ENCODE data around the gene CD55.
A peak's percentile ranks its signal among the peaks of the same experiment; 100 is the strongest.
"Not testable (repeated sequence)": the region's sequence is repeated elsewhere in the genome, so short reads cannot be mapped to it uniquely, and the experiment has no call there.

Gene CD55

DNA sequence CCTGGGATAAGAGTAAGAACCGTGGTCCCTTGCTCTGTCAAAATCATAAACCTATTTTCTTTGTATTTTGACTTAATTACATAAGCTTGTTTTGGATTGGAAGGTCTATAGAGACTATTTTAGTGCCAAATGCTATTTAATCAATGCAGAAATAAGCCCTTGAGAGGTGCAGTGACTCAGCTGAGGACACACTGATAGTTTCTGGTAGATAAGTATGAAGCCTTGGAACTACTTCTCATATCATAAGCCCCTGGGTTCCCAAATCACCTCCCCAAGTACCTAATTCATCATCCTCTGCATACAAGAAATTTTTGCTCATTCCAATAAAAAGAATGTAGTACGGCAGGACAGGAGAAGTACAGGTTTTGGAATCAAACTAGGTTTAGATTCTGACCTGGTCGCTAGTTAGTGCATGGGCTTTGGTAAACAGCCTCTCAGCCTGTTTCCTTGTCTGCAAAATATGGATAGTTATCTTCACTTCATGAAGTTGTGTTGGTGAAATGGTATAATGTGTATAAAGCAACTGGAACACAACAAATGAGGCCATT is 3.3 kb upstream of the CD55 start:
- TF ChIP-seq, protein P1, sequence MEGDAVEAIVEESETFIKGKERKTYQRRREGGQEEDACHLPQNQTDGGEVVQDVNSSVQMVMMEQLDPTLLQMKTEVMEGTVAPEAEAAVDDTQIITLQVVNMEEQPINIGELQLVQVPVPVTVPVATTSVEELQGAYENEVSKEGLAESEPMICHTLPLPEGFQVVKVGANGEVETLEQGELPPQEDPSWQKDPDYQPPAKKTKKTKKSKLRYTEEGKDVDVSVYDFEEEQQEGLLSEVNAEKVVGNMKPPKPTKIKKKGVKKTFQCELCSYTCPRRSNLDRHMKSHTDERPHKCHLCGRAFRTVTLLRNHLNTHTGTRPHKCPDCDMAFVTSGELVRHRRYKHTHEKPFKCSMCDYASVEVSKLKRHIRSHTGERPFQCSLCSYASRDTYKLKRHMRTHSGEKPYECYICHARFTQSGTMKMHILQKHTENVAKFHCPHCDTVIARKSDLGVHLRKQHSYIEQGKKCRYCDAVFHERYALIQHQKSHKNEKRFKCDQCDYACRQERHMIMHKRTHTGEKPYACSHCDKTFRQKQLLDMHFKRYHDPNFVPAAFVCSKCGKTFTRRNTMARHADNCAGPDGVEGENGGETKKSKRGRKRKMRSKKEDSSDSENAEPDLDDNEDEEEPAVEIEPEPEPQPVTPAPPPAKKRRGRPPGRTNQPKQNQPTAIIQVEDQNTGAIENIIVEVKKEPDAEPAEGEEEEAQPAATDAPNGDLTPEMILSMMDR (IDR thresholded peaks at IDR 0.05; ENCODE audit: low read depth, low read length, missing control alignments) = no peak
- H3K4me3 ChIP-seq (replicated peaks; ENCODE audit: low read depth, low read length) = no peak overlapping the region

DNA sequence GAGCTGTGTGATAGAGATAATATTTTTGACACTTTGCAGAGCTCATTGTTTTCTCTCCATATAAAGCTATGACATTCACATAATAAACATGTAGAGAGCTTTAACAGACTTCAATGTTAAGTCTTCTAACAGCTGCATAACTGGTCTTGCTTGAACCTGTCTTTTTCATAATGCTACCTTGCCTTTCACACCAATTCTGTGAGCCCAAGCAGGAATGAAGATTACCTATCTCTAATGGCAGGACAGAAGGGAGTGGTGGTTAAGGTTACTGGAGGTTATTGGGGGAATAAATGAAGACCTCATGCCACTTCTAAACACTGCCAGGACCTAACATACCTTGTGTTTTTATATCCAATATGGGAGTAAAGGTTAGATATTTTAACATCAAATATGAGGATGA is 2.3 kb upstream of the CD55 start:
- TF ChIP-seq, protein P1 (IDR thresholded peaks at IDR 0.05; ENCODE audit: low read depth, low read length, missing control alignments) = no peak
- DNase-seq (ENCODE audit: extremely low read depth, low read depth) = no peak
- no peak overlapping the region for H3K4me3 ChIP-seq (replicated peaks; ENCODE audit: low read depth, low read length)

More for the DNA sequence above, 3.3 kb upstream of the CD55 start:
- no peak for DNase-seq (ENCODE audit: extremely low read depth, low read depth)

DNA sequence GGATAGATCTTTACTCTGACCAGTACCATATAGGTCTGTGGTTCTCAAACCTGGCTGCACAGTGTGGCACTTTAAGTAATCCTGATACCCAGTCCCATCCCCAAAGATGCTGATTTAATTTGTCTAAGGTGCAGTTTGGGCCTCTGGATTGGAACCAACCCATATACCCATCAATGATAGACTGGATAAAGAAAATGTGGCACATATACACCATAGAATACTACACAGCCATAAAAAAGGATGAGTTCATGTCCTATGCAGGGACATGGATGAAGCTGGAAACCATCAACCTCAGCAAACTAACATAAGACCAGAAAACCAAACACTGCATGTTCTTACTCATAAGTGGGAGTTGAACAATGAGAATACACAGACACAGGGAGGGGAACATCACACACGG is 1.4 kb upstream of the CD55 start:
- not testable (repeated sequence) for H3K4me3 ChIP-seq (replicated peaks; ENCODE audit: low read depth, low read length); DNase-seq (ENCODE audit: extremely low read depth, low read depth)

DNA sequence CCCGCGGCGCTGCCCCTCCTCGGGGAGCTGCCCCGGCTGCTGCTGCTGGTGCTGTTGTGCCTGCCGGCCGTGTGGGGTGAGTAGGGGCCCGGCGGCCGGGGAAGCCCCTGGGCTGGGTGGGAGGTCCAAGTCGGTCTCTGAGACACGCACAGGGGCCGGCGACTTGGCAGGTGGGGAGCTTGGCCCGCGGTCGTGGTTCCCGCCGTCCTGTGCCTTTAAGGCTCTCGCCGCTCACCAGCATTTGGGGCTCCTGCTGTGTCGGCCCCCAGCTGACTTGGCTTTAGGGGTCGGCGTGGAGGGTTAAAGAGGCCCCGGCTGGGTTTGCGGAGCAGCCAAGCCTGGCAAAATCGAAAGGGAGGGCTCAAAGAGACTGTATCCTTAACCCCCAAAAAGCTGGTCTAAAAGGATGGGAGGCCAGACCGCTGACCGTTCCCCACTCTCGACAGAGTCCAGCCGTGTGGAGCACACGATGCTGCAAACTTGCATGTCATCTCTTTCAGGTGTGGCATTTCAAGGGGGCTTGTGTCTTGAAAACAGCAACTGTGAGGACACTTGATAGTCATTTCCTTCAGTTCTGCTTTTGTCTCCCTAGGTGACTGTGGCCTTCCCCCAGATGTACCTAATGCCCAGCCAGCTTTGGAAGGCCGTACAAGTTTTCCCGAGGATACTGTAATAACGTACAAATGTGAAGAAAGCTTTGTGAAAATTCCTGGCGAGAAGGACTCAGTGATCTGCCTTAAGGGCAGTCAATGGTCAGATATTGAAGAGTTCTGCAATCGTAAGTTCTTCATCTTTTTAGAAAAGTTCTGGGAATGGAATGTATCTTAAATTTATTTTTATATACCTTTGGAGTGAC is 540 bp downstream of the CD55 start:
- no peak for DNase-seq (ENCODE audit: extremely low read depth, low read depth)
- peak overlapping the region; percentile 60 for H3K4me3 ChIP-seq (replicated peaks; ENCODE audit: low read depth, low read length)
- TF ChIP-seq, protein P1 (IDR thresholded peaks at IDR 0.05; ENCODE audit: low read depth, low read length, missing control alignments) = no peak

GRCh38 chr1:207323425-207324225 is 2.1 kb downstream of the CD55 start:
- no peak for DNase-seq (ENCODE audit: extremely low read depth, low read depth)
- TF ChIP-seq, protein P1 (IDR thresholded peaks at IDR 0.05; ENCODE audit: low read depth, low read length, missing control alignments) = no peak
- H3K4me3 ChIP-seq (replicated peaks; ENCODE audit: low read depth, low read length) = 0 out of 2 replicates have a peak overlapping the region, but pooled peaks have one; percentile 2

GRCh38 chr1:207328004-207328403 is 6.5 kb downstream of the CD55 start:
- no peak for DNase-seq (ENCODE audit: extremely low read depth, low read depth)
- TF ChIP-seq, protein P1 (IDR thresholded peaks at IDR 0.05; ENCODE audit: low read depth, low read length, missing control alignments) = no peak
- no peak overlapping the region for H3K4me3 ChIP-seq (replicated peaks; ENCODE audit: low read depth, low read length)

Measured in HFF-Myc (cell line).